Activated CD4-positive, CD25-positive, alpha-beta regulatory T cell treated with anti-CD3 and anti-CD28 coated beads, Interleukin-2, amount 50 U/mL, for 72 hours (primary cell): ENCODE results near the gene TREM2.

ENCODE experiments used
- DNase-seq: peaks from one replicate; pipeline ENCODE4 v3.0.0; 2021

TREM2 gene

GRCh38 chr6:41182069-41183034 lies 19.4 kb upstream of the TREM2 start:
- DNase-seq, result no peak

GRCh38 chr6:41181566-41181965 lies 18.6 kb upstream of the TREM2 start:
- no peak for DNase-seq

GRCh38 chr6:41179163-41179562 lies 16.2 kb upstream of the TREM2 start:
- no peak for DNase-seq

GRCh38 chr6:41177695-41178094 lies 14.8 kb upstream of the TREM2 start:
- DNase-seq, result no peak

- no peak for DNase-seq
Observed at GRCh38 chr6:41177287-41177686, 14.4 kb upstream of the TREM2 start.

GRCh38 chr6:41176189-41176588 lies 13.3 kb upstream of the TREM2 start:
- no peak for DNase-seq

GRCh38 chr6:41175084-41175483 lies 12.2 kb upstream of the TREM2 start:
- DNase-seq, result no peak

- no peak for DNase-seq
Observed at GRCh38 chr6:41174610-41175009, 11.7 kb upstream of the TREM2 start.

GRCh38 chr6:41171908-41172307 lies 9.0 kb upstream of the TREM2 start:
- no peak for DNase-seq

GRCh38 chr6:41170547-41171160 lies 7.7 kb upstream of the TREM2 start:
- no peak for DNase-seq

- no peak for DNase-seq
Observed at GRCh38 chr6:41167173-41167963, 4.5 kb upstream of the TREM2 start.

- no peak for DNase-seq
Observed at GRCh38 chr6:41164551-41165120, 1.7 kb upstream of the TREM2 start.

- DNase-seq, result no peak
Observed at GRCh38 chr6:41163419-41163717, 452 bp upstream of the TREM2 start.

- DNase-seq, result no peak
Observed at GRCh38 chr6:41161851-41162552, 914 bp downstream of the TREM2 start.

- no peak for DNase-seq
Observed at GRCh38 chr6:41161380-41161779, 1.5 kb downstream of the TREM2 start.

GRCh38 chr6:41160933-41161332 lies 2.0 kb downstream of the TREM2 start:
- DNase-seq, result no peak

- no peak for DNase-seq
Observed at GRCh38 chr6:41159415-41160082, 3.4 kb downstream of the TREM2 start.

GRCh38 chr6:41157323-41157722 lies 5.6 kb downstream of the TREM2 start:
- no peak for DNase-seq

- DNase-seq, result no peak
Observed at GRCh38 chr6:41156771-41157170, 6.1 kb downstream of the TREM2 start.

GRCh38 chr6:41156001-41156400 lies 6.9 kb downstream of the TREM2 start:
- DNase-seq, result no peak

- no peak for DNase-seq
Observed at GRCh38 chr6:41155132-41155805, 7.6 kb downstream of the TREM2 start.
